ENCODE data around the gene CGNL1.

The CGNL1 gene

DNA sequence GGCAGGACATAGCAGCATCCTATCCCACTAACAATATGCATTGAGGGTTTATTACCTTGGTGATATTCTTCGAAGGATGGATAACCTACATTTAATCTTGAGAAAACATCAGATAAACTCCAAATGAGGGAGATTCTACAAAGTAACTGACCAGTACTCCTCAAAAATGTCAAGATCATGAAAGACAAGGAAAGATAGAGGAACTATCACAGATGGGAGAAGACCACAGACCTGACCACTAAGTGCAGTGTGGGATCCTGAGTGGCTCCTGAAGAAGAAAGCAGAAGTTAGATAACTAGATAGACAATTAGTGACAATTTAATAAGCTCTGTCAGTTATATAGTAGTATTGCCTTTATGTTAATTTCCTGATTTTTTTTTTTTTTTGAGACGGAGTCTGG, 17.7 kb upstream of the CGNL1 start:
- no peak overlapping the region for H3K4me2 ChIP-seq
- H3K9me3 ChIP-seq (replicated peaks in 1 of 11) = peaks cover 0 to 10% (median 0%) of the 10 kb centered on the region in 11 experiments; a peak in 2 of 22 replicates
- no peak overlapping the region for H3K27ac ChIP-seq
- peaks cover 0 to 6% (median 1%) of the 10 kb centered on the region in 10 experiments; a peak in 7 of 20 replicates for H3K4me1 ChIP-seq
- no peaks in the 10 kb centered on the region for H3K27me3 ChIP-seq
- no peaks in the 10 kb centered on the region for H4K20me1 ChIP-seq
- H3K36me3 ChIP-seq = no peaks in the 10 kb centered on the region
- TF ChIP-seq Cebpa-rat (IDR thresholded peaks at IDR 0.05) = no peak
- no peak overlapping the region for H3K4me3 ChIP-seq
- no peak overlapping the region for H3K9ac ChIP-seq

DNA sequence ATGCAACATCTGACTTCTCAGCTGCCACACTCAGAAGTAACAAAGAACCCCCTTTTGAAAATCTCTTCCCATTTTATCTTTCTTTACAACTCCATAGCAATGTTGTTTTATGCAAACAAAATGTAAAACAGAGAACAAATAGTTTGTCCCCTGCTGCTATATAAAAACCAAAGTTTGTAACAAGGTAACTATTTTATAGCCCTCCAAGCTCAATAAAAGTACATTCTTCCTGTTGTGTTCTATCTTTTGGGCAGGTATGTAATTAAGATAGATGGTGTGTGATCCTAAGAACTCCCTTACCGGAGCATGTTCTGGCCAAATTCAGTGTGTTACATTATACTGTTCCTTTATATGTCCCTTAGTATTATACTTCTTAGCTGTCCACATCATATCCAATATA, 12.6 kb upstream of the CGNL1 start:
- Histone ChIP-seq H3K27ac (no peak overlapping the region), H3K9me3 (replicated peaks in 1 of 11) (peaks cover 0 to 8% (median 0%) of the 10 kb centered on the region in 11 experiments; a peak in 2 of 22 replicates), H3K36me3 (no peaks in the 10 kb centered on the region), H3K4me3 (no peak overlapping the region), H3K4me2 (peak overlapping the region in 4 of 11 experiments; percentile 65 to 75 (median 72); a peak in 5 of 22 replicates), H3K27me3 (no peaks in the 10 kb centered on the region), H3K4me1 (peaks cover 15 to 28% (median 20%) of the 10 kb centered on the region in 10 experiments), H3K9ac (no peak overlapping the region), H4K20me1 (no peaks in the 10 kb centered on the region)
- no peak for TF ChIP-seq Cebpa-rat (IDR thresholded peaks at IDR 0.05)

DNA sequence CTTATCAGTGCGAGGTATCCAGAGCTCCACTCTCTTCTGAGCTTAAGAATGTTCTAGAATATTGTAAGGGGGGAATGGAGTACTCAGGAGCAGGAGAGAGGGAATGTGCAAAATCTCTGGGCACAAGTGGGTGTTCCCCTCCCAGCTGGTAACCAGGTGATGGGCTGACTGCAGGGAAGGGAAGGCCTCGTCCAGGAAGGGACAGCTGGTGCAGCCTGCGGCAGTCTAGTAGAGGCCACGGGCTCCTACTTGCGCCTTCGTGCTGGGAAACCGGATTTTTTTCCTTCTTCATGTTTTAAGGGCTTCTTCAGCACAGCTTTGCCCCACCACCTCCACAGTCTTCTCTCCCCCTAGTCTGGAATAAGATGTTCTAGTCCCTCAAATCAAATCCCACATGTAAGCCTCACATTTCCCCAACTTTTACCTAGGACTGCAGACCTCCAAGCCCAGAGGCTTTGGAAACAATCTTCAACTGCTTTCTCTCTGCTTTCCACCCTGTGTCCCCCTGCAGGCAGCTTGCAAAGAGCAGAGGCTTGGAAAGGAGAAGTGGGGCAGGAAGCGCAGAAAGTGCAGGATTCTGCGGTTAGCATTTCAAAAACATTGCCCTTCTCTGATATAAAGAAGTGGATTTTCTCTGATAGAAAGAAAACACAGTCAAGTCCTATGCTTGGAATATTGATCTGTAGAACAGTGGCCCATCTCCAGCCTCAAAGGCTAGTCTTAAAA, 11.9 kb upstream of the CGNL1 start:
- Histone ChIP-seq H3K4me1 (peaks cover 15 to 28% (median 20%) of the 10 kb centered on the region in 10 experiments), H3K9me3 (replicated peaks in 1 of 11) (no peaks in the 10 kb centered on the region; a peak in 1 of 22 replicates), H3K27ac (peak overlapping the region in 6 of 11 experiments; percentile 23 to 60 (median 40); a peak in 11 of 22 replicates), H3K27me3 (no peaks in the 10 kb centered on the region), H4K20me1 (no peaks in the 10 kb centered on the region), H3K36me3 (no peaks in the 10 kb centered on the region), H3K4me2 (peak overlapping the region; percentile 30 to 86 (median 67)), H3K9ac (peak overlapping the region in 4 of 11 experiments; percentile 24 to 36 (median 30); a peak in 5 of 22 replicates), H3K4me3 (no peak overlapping the region)
- TF ChIP-seq Cebpa-rat (IDR thresholded peaks at IDR 0.05) = no peak

DNA sequence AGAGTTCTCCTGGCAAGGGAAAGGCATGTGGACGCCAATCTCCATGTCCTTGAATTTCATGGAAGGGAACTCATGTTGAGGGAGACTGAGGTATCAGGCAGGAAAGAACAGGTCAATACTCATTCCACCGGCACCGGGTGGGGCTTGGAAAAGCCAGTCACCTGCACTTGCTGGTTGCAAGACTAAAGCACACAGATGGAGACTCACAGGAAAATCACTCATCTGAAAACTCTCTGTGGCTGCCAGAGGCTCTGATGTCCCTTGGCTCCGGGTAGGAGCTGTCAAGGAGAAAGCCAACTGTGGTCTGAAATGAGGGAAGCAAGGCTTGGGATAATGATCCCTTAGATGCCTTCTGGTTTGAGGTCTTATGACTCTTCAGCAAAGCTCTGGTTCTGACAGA, 8.7 kb upstream of the CGNL1 start:
- H4K20me1 ChIP-seq = no peaks in the 10 kb centered on the region
- H3K4me3 ChIP-seq = no peak overlapping the region
- no peak overlapping the region for H3K27ac ChIP-seq
- no peak overlapping the region for H3K4me2 ChIP-seq
- no peaks in the 10 kb centered on the region for H3K27me3 ChIP-seq
- H3K4me1 ChIP-seq = peaks cover 15 to 28% (median 20%) of the 10 kb centered on the region in 10 experiments
- H3K9ac ChIP-seq = no peak overlapping the region
- no peaks in the 10 kb centered on the region for H3K36me3 ChIP-seq
- no peak for TF ChIP-seq Cebpa-rat (IDR thresholded peaks at IDR 0.05)
- no peaks in the 10 kb centered on the region for H3K9me3 ChIP-seq (replicated peaks in 1 of 11)

DNA sequence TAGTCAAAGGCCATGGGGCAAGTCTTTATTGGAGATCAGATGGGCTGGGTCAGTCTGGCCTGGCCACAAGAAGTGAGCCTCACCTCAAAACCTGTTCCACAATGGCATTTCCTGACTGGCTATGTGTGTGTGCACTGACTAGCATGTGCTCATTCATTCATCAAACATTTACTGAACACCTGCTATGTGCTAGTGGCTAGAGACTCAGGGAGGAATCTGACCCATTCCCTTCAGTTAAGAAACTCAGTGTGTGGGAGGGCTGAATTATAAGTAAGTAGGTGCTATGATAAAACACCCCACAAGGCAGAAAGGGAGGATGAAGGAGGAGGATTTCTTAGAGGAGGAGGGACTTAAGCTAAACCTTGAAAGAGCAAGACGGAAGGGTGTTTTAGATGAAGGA, 5.4 kb upstream of the CGNL1 start:
- H3K4me2 ChIP-seq = no peak overlapping the region
- no peak overlapping the region for H3K27ac ChIP-seq
- H3K9ac ChIP-seq = no peak overlapping the region
- TF ChIP-seq Cebpa-rat (IDR thresholded peaks at IDR 0.05) = no peak
- 0 out of 22 replicates have a peak, but pooled peaks cover 0 to 2% (median 0%) of the 10 kb centered on the region in 11 experiments for H4K20me1 ChIP-seq
- H3K27me3 ChIP-seq = peaks cover 14 to 21% (median 15%) of the 10 kb centered on the region in 11 experiments
- no peaks in the 10 kb centered on the region for H3K4me1 ChIP-seq
- peaks cover 3 to 7% (median 5%) of the 10 kb centered on the region in 11 experiments; a peak in 19 of 22 replicates for H3K9me3 ChIP-seq (replicated peaks in 1 of 11)
- H3K4me3 ChIP-seq = no peak overlapping the region
- H3K36me3 ChIP-seq = no peaks in the 10 kb centered on the region

DNA sequence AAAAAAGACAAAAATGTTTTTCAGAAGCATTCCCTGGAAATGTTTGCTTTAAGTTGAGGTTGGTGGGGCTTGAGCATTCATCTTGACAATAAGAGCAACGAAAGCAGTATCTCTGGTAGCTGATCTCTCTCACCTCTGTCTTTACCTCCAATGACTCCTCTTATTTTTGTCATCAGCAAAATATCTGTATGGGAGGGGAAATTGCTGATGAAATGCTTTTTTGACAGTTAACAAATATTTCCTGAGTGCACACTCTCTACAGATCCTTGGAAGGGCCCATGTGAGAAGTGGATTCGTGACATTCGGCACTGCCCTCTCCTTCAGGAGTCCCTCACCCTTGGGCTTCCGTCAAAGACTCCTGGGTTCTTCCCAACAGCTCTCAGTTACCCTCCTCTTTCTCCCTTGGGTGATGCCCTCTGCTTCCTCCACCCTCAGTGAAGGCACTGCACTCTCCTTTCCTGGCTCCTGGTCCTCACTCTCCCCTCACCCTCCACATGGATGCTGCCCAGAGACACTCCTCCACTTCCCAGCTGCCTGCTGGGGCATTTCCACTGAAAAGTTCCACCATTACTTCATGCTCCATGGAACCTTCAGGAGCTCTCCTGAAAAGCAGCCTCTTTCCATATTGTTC, 2.9 kb upstream of the CGNL1 start:
- no peak for TF ChIP-seq Cebpa-rat (IDR thresholded peaks at IDR 0.05)
- H3K36me3 ChIP-seq = no peaks in the 10 kb centered on the region
- H3K9ac ChIP-seq = no peak overlapping the region
- H3K4me3 ChIP-seq = no peak overlapping the region
- peaks cover 37 to 45% (median 39%) of the 10 kb centered on the region in 11 experiments for H3K27me3 ChIP-seq
- H3K4me2 ChIP-seq = no peak overlapping the region
- no peak overlapping the region for H3K27ac ChIP-seq
- H3K4me1 ChIP-seq = peaks cover 0 to 3% (median 0%) of the 10 kb centered on the region in 10 experiments; a peak in 2 of 20 replicates
- H4K20me1 ChIP-seq = 0 out of 22 replicates have a peak, but pooled peaks cover 0 to 5% (median 0%) of the 10 kb centered on the region in 11 experiments
- peaks cover 9 to 17% (median 11%) of the 10 kb centered on the region in 11 experiments; a peak in 20 of 22 replicates for H3K9me3 ChIP-seq (replicated peaks in 1 of 11)

DNA sequence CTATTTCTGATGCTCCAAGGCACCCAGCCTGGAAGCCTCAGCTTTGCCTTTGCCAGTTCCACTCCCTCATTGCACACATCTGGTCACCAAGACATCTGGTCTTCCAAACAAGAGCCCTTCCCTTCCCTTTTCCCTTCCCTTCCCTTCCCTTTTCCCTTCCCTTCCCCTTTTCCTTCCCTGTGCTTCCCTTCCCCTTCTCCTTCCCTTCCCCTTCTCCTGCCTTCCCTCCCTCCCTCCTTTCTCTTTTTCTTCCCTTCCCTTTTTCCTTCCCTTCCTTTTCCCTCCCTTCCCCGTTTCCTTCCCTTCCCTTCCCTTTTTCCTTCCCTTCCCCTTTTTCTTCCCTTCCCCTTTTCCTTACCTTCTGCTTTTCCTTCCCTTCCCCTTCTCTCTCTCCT, 2.4 kb upstream of the CGNL1 start:
- Histone ChIP-seq H3K36me3 (no peaks in the 10 kb centered on the region), H3K4me1 (peaks cover 0 to 3% (median 0%) of the 10 kb centered on the region in 10 experiments; a peak in 2 of 20 replicates), H3K27ac (no peak overlapping the region), H3K9me3 (replicated peaks in 1 of 11) (peaks cover 9 to 17% (median 11%) of the 10 kb centered on the region in 11 experiments; a peak in 20 of 22 replicates), H3K27me3 (peaks cover 37 to 50% (median 44%) of the 10 kb centered on the region in 11 experiments), H3K9ac (no peak overlapping the region), H4K20me1 (0 out of 22 replicates have a peak, but pooled peaks cover 0 to 5% (median 0%) of the 10 kb centered on the region in 11 experiments), H3K4me3 (no peak overlapping the region), H3K4me2 (no peak overlapping the region)
- TF ChIP-seq Cebpa-rat (IDR thresholded peaks at IDR 0.05) = no peak

DNA sequence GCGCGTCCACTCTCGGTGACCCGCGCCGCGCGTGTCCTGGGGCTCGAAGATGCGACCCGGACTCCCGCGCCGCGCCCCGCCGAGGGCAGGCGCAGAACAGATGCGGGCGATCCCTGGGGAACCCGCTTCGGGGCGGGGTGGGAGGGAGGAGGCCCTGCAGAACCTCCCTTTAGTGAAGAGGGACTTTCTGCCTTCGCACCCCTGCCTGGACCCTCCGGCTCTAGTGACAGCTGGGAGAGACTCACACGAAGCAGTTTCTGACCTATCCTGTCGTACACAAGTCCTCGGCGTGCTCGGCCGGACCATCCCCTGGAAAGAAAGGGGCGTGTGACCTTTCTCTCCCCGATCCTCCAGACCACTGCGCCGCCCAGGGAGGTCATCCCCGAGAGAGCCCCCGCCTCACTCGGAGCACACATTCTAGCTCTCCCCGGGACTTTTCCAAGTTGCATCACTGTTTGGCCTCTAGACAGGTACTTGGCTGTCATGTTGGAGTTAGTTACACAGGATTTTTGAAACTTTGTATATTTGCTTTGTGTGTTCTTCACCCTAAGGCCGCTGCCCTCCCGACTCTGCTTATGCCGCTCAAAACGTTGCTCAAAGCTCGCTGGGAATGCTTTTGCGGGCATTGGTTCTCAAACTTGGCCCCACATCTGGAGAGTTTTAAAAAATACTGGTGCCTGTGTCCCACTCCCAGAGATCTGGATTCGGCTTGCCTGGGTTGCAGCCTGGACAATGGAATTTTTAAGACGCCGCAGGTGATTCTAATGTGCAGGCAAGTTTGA, 582 bp downstream of the CGNL1 start:
- H3K9me3 ChIP-seq (replicated peaks in 1 of 11) = peaks cover 9 to 17% (median 11%) of the 10 kb centered on the region in 11 experiments; a peak in 20 of 22 replicates
- peaks cover 37 to 51% (median 45%) of the 10 kb centered on the region in 11 experiments for H3K27me3 ChIP-seq
- peak overlapping the region; percentile 31 to 66 (median 53); a peak in 19 of 20 replicates for H3K4me3 ChIP-seq
- H3K4me1 ChIP-seq = peaks cover 0 to 3% (median 0%) of the 10 kb centered on the region in 10 experiments; a peak in 2 of 20 replicates
- peak overlapping the region; percentile 60 to 85 (median 71) for H3K4me2 ChIP-seq
- H3K9ac ChIP-seq = peak overlapping the region in 1 of 11 experiments; percentile 40; a peak in 3 of 22 replicates
- 0 out of 22 replicates have a peak, but pooled peaks cover 0 to 5% (median 0%) of the 10 kb centered on the region in 11 experiments for H4K20me1 ChIP-seq
- H3K27ac ChIP-seq = no peak overlapping the region
- no peak for TF ChIP-seq Cebpa-rat (IDR thresholded peaks at IDR 0.05)
- H3K36me3 ChIP-seq = no peaks in the 10 kb centered on the region

All from BLaER1 treated with 17β-estradiol and CSF1 and Interleukin-3, amounts not matched to agents 10 nM and 100 nM (cell line).